ENCODE data around the gene TMEM38A.
"Not testable (repeated sequence)": the region's sequence is repeated elsewhere in the genome, so short reads cannot be mapped to it uniquely, and the experiment has no call there.

Gene TMEM38A

GRCh38 chr19:16715611-16716010 lies 54.7 kb downstream of the TMEM38A start (continued):
- no peak for TF ChIP-seq TOX (CRISPR knock-in tag; IDR thresholded peaks at IDR 0.05; ENCODE audit: borderline replicate concordance)
- no peak for TF ChIP-seq TCF4 (CRISPR knock-in tag; IDR thresholded peaks at IDR 0.05; ENCODE audit: borderline replicate concordance)
- TF ChIP-seq RARB (CRISPR knock-in tag; IDR thresholded peaks at IDR 0.05): no peak
- TF ChIP-seq, protein P1, sequence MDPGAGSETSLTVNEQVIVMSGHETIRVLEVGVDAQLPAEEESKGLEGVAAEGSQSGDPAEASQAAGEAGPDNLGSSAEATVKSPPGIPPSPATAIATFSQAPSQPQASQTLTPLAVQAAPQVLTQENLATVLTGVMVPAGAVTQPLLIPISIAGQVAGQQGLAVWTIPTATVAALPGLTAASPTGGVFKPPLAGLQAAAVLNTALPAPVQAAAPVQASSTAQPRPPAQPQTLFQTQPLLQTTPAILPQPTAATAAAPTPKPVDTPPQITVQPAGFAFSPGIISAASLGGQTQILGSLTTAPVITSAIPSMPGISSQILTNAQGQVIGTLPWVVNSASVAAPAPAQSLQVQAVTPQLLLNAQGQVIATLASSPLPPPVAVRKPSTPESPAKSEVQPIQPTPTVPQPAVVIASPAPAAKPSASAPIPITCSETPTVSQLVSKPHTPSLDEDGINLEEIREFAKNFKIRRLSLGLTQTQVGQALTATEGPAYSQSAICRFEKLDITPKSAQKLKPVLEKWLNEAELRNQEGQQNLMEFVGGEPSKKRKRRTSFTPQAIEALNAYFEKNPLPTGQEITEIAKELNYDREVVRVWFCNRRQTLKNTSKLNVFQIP (CRISPR knock-in tag; IDR thresholded peaks at IDR 0.05; ENCODE audit: borderline replicate concordance, low read depth): no peak
- TF ChIP-seq ZFP3 (CRISPR knock-in tag; IDR thresholded peaks at IDR 0.05): no peak
- TF ChIP-seq BACH2 (CRISPR knock-in tag; IDR thresholded peaks at IDR 0.05; ENCODE audit: borderline replicate concordance): no peak
- no peak for TF ChIP-seq ZFP30 (CRISPR knock-in tag; IDR thresholded peaks at IDR 0.05)
- TF ChIP-seq SNAI2 (CRISPR knock-in tag; IDR thresholded peaks at IDR 0.05): no peak
- TF ChIP-seq ARNTL (CRISPR knock-in tag; IDR thresholded peaks at IDR 0.05; ENCODE audit: borderline replicate concordance, low read depth): no peak
- no peak for TF ChIP-seq ZC3H10 (CRISPR knock-in tag; IDR thresholded peaks at IDR 0.05)
- no peak for TF ChIP-seq ZNF70 (CRISPR knock-in tag; IDR thresholded peaks at IDR 0.05)
- TF ChIP-seq GLIS3 (CRISPR knock-in tag; IDR thresholded peaks at IDR 0.05): no peak

DNA sequence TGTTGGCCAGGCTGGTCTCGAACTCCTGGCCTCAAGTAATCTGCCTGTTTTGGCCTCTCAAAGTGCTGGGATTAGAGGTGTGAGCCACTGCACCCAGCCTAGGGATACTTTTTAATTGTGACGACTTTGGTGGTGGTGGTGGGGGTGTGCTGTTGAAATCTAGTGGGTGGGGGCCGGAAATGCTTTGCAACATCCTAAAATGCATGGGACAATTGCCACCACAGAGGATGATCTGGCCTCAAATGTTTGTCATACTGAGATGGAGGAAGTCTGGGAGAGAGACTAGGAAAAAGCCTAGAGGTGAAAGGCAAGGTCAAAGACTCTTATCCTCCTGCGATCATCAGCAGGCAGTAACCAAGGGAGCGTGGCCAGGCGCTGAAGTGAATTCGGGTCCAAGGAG lies 60.1 kb downstream of the TMEM38A start:
- no peak for TF ChIP-seq ZNF8 (CRISPR knock-in tag; IDR thresholded peaks at IDR 0.05)
- TF ChIP-seq OSR1 (CRISPR knock-in tag; IDR thresholded peaks at IDR 0.05): no peak
- TF ChIP-seq, protein P2, sequence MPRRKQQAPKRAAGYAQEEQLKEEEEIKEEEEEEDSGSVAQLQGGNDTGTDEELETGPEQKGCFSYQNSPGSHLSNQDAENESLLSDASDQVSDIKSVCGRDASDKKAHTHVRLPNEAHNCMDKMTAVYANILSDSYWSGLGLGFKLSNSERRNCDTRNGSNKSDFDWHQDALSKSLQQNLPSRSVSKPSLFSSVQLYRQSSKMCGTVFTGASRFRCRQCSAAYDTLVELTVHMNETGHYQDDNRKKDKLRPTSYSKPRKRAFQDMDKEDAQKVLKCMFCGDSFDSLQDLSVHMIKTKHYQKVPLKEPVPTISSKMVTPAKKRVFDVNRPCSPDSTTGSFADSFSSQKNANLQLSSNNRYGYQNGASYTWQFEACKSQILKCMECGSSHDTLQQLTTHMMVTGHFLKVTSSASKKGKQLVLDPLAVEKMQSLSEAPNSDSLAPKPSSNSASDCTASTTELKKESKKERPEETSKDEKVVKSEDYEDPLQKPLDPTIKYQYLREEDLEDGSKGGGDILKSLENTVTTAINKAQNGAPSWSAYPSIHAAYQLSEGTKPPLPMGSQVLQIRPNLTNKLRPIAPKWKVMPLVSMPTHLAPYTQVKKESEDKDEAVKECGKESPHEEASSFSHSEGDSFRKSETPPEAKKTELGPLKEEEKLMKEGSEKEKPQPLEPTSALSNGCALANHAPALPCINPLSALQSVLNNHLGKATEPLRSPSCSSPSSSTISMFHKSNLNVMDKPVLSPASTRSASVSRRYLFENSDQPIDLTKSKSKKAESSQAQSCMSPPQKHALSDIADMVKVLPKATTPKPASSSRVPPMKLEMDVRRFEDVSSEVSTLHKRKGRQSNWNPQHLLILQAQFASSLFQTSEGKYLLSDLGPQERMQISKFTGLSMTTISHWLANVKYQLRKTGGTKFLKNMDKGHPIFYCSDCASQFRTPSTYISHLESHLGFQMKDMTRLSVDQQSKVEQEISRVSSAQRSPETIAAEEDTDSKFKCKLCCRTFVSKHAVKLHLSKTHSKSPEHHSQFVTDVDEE (CRISPR knock-in tag; IDR thresholded peaks at IDR 0.05): no peak
- TF ChIP-seq, protein P3, sequence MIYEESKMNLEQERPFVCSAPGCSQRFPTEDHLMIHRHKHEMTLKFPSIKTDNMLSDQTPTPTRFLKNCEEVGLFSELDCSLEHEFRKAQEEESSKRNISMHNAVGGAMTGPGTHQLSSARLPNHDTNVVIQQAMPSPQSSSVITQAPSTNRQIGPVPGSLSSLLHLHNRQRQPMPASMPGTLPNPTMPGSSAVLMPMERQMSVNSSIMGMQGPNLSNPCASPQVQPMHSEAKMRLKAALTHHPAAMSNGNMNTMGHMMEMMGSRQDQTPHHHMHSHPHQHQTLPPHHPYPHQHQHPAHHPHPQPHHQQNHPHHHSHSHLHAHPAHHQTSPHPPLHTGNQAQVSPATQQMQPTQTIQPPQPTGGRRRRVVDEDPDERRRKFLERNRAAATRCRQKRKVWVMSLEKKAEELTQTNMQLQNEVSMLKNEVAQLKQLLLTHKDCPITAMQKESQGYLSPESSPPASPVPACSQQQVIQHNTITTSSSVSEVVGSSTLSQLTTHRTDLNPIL (CRISPR knock-in tag; IDR thresholded peaks at IDR 0.05; ENCODE audit: low read depth): no peak
- TF ChIP-seq TOX (CRISPR knock-in tag; IDR thresholded peaks at IDR 0.05; ENCODE audit: borderline replicate concordance): no peak
- no peak for TF ChIP-seq ZNF70 (CRISPR knock-in tag; IDR thresholded peaks at IDR 0.05)
- TF ChIP-seq CSDC2 (CRISPR knock-in tag; IDR thresholded peaks at IDR 0.05): no peak
- no peak for TF ChIP-seq ESRRG (CRISPR knock-in tag; IDR thresholded peaks at IDR 0.05)
- no peak for TF ChIP-seq SNAI2 (CRISPR knock-in tag; IDR thresholded peaks at IDR 0.05)
- no peak for ATAC-seq

DNA sequence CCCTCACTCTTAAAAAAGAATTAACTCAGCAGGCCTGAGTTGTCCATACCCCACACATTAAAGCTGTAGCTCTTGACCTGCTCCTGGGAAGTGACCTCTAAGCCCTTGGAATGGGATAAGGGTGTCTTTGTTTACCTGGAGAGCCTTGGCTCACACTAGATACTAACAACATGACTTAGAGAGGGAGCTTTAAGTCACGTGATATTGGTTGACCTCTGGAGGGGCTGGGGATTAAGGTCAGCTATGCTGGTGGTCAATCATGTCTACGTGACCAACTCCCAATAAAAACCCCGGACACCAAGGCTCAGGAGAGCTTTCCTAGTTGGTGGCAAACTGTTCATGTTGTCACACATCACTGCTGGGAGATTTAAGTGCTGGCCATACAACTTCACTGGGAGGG lies 61.7 kb downstream of the TMEM38A start:
- no peak for ATAC-seq
- no peak for TF ChIP-seq ZFP30 (CRISPR knock-in tag; IDR thresholded peaks at IDR 0.05)
- no peak for TF ChIP-seq ZNF565 (CRISPR knock-in tag; conservative IDR thresholded peaks at IDR 0.05; ENCODE audit: low read depth)
- TF ChIP-seq TOX (CRISPR knock-in tag; IDR thresholded peaks at IDR 0.05; ENCODE audit: borderline replicate concordance): no peak
- TF ChIP-seq, protein P3 (CRISPR knock-in tag; IDR thresholded peaks at IDR 0.05; ENCODE audit: low read depth): no peak
- TF ChIP-seq ESRRG (CRISPR knock-in tag; IDR thresholded peaks at IDR 0.05): no peak
- no peak for TF ChIP-seq ARNTL (CRISPR knock-in tag; IDR thresholded peaks at IDR 0.05; ENCODE audit: borderline replicate concordance, low read depth)
- TF ChIP-seq OSR1 (CRISPR knock-in tag; IDR thresholded peaks at IDR 0.05): no peak

- no peak for ATAC-seq
- TF ChIP-seq, protein P1 (CRISPR knock-in tag; IDR thresholded peaks at IDR 0.05; ENCODE audit: borderline replicate concordance, low read depth): no peak
- TF ChIP-seq ZC3H10 (CRISPR knock-in tag; IDR thresholded peaks at IDR 0.05): no peak
- no peak for TF ChIP-seq RARB (CRISPR knock-in tag; IDR thresholded peaks at IDR 0.05)
- TF ChIP-seq, protein P2 (CRISPR knock-in tag; IDR thresholded peaks at IDR 0.05): no peak
- no peak for TF ChIP-seq ZFP30 (CRISPR knock-in tag; IDR thresholded peaks at IDR 0.05)
- TF ChIP-seq BACH2 (CRISPR knock-in tag; IDR thresholded peaks at IDR 0.05; ENCODE audit: borderline replicate concordance): no peak
- TF ChIP-seq TCF4 (CRISPR knock-in tag; IDR thresholded peaks at IDR 0.05; ENCODE audit: borderline replicate concordance): no peak
Observed at GRCh38 chr19:16726916-16727315, 66.0 kb downstream of the TMEM38A start.

- not testable (repeated sequence) for ATAC-seq
Observed at GRCh38 chr19:16735650-16736266, 74.8 kb downstream of the TMEM38A start.
